GM20431 (cell line): ENCODE data around the gene ACOX2.

Source experiments
- in situ Hi-C: fragments of 300-500 bp; cut with MseI, MboI; formaldehyde crosslinking; loops from one replicate; pipeline ENCODE4 v1.15.0; 2020; ENCODE audit warnings: low sequenced_read_pairs; ENCODE audit not compliant: unreplicated experiment

Gene ACOX2

GRCh38 chr3:58519668-58520402 is 17.2 kb downstream of the ACOX2 start:
- in situ Hi-C loops = no loop called here

DNA sequence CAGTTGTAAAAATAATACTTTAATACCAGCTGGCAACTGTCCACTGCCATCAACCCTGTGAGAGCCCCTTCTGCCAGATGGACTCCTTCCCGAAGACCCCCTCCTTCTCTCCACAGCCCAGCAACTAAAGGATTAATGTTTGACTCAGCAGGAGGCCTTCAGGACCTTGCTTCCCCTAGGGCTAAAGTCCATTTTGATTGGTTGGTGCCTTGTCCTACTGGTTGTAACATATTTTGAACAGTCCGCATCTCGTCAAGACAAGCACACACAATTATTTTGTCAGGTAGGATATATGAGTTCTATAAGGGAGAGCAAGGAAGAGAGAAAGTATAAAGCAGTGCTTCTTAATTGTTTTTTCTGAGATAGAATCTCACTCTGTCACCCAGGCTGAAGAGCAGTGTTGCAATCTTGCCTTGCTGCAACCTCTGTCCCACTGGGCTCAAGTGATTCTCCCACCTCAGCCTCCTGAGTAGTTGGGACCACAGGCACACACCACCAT is 18.6 kb downstream of the ACOX2 start:
- in situ Hi-C loops = no loop called here

DNA sequence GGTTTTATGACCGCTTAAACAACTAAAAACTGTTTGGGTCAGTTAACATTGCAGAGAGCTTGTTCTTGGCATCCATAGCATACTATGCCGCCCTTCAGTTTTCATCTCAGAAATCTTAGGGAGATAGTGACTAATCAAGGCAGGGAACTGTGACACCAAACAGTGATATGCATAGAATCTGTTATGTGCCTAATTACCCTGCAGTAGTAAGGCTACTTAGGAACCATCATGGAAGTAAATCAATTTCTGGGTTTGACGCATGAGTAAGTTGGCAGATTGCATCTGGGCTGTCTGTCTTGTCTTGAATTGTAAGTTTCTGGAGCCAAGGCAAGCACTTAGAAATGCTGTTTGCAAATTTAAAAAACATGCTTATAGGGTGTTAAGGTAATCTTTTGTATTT is 22.6 kb downstream of the ACOX2 start:
- in situ Hi-C loops = no loop called here

DNA sequence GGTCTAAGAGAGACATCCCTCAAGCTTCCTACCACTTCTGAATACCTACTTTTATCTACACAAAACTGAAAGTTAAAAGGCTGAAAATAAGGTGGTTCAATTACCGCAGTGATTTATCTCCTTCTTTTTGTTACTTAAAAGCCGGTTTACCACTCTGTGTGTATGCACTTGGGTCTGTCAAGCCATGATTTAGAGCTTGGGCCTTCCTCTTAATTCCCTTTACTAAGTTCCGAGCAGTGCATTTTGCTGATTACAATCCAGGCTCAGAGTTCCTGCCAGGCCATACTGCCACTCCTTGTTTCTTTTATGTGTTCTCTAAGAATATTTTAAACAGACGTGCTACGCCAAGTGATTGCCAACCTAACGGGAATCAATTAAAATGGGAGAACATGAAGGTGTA is 28.6 kb downstream of the ACOX2 start:
- in situ Hi-C loops = no loop called here

GRCh38 chr3:58507356-58508078 is 29.5 kb downstream of the ACOX2 start:
- in situ Hi-C loops = no loop called here

DNA sequence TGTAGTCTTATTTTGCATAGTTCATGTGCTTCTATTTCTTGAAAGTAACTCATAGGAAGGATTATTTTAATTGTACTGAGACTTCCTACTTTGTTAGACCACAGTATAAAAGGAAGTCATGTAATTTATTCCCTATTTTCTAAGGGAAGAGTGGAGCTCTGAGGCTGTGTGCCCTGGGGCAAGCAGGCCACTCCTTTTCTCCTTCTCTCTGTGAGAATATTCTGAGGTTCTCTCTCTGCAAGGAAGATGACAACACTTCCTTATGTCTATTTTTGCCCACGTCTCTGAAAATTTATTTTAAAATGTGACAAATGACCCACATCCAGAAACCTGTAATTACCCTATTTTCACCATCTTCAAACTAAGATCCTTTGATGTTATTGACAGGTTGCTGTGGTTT is 34.1 kb downstream of the ACOX2 start:
- in situ Hi-C loops = no loop called here

GRCh38 chr3:58497097-58497496 is 39.9 kb downstream of the ACOX2 start:
- in situ Hi-C loops = no loop called here

DNA sequence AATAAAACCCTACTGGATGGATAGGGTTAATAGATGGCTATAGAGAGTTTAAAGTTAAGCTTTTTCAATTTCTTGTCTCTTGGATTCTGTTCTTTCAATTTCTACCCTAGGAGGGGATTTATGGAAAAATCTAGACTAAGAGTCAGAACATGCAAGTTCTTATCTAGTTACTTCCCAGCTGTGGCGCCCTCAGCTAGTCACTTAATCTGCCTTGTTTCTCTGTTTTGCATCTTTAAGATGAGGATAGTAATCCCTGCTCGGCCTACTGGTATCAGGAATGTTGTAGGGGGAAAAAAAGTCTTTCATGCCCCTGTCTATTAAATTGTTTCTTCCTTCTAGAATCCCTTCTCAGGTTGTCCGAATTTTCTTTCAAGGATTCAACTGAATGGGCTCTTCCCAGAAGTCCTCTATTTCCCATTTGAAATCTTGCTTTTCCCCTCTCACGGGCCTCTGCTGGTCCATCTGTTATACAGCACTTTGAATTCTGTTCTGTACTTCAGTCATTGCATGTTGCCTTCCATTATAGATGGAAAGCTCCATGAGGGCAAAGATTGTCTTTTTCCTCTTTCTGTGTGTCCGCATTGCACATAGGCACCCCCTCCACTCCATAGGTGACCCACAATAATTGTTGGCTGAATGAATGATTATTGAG is 40.7 kb downstream of the ACOX2 start:
- in situ Hi-C loops = no loop called here

DNA sequence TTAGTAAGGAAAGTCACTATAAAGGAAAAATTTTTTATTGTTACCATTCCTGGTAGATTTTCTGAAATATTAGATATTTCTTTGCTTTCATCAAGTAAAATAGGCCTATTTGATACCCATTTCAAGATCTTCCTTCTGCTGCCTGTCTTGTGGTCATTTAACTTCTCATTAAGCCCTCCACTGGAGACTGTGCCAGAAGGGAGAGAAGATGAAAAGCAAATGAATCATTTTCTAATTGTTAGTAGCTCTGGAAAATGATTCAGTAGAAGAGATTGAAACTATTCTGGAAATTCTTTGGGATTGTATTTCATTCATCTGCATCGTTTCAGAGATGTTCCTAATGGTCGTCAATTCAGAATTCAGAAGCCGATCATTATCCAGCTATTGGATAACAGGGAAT is 41.9 kb downstream of the ACOX2 start:
- in situ Hi-C loops = no loop called here

GRCh38 chr3:58494107-58494506 is 42.9 kb downstream of the ACOX2 start:
- in situ Hi-C loops = no loop called here

DNA sequence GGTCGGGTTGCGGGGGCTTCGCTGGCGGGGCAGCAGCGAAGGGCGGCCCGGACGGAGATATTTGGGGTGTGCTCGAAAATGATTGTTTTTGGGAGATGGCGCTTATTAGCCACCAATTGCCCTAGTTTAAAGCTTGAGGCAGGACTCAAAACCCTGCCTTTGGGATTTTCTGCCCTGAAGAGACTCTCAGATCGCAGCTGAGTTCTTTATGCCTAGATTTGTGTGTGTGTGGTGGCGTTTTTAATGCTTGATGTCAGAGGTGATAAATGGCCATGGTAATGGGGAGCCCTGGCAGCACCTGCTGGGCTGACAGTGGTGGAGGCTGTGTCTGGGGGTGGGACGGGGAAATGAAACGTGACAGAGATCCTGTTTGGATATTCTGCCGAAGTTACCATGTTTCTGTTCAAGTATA is 44.5 kb downstream of the ACOX2 start:
- in situ Hi-C loops = no loop called here

- in situ Hi-C loops = no loop called here
Measured at GRCh38 chr3:58491506-58492402, 45.2 kb downstream of the ACOX2 start, which contains the start of gene KCTD6. Gene KCTD6 (plus strand): TSS chr3:58492096. CDS start chr3:58498756, 6,660 bp downstream.

GRCh38 chr3:58490860-58491501 is 46.0 kb downstream of the ACOX2 start:
- in situ Hi-C loops = no loop called here

DNA sequence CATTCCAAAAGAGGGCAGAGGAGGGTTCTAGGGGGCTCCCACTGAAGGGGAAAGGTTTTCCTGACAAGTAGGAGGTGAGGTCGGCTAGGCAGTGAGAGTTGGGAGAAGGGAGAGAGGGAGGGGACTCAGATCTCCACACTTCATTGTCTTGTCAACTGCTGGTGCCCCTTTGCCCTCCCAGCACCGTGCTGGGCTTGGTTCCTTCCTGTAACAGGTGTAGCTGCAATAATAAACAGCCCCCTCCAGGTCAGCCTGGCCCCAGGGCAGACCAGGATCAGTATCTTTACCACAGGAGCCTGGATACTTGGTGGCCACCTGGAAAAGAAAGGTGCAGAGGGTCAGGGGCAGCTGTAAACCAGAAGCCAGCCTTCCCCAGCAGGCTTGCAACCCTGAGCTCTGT is 48.0 kb downstream of the ACOX2 start:
- in situ Hi-C loops = no loop called here

GRCh38 chr3:58487140-58487886 is 49.7 kb downstream of the ACOX2 start:
- in situ Hi-C loops = no loop called here

GRCh38 chr3:58485801-58486435 is 51.1 kb downstream of the ACOX2 start:
- in situ Hi-C loops = no loop called here

- in situ Hi-C loops = no loop called here
Measured at GRCh38 chr3:58484722-58485069, 52.3 kb downstream of the ACOX2 start.

- in situ Hi-C loops = no loop called here
Measured at GRCh38 chr3:58484045-58484721, 52.8 kb downstream of the ACOX2 start.
